GM12878 (cell line): Measurements from ENCODE around the gene PHACTR3.
"Not testable (repeated sequence)": the region's sequence is repeated elsewhere in the genome, so short reads cannot be mapped to it uniquely, and the experiment has no call there.

Experiments
- BHLHE40 ChIP-seq, 2 experiments: fragments of 450-650 bp in 1 of 2; IDR thresholded peaks; 2 replicates each; pipeline ENCODE4 v1.6.1; 2011 to 2017; ENCODE audit warnings: low read depth in 2 of 2, borderline replicate concordance in 1 of 2, improper control_type of control experiment in 1 of 2, low read length in 1 of 2, mild to moderate bottlenecking in 1 of 2
- CTCF ChIP-seq, 3 experiments: IDR thresholded peaks in 2 of 3; conservative IDR thresholded peaks in 1 of 3; 2 replicates each; pipeline ENCODE4 v1.5.1; 2011; ENCODE audit warnings: low read depth in 3 of 3, low read length in 3 of 3, mild to moderate bottlenecking in 3 of 3, control low read depth in 2 of 3, moderate library complexity in 2 of 3, inconsistent platforms in 1 of 3, mixed read lengths in 1 of 3; ENCODE audit not compliant: control insufficient read depth in 2 of 3, insufficient read depth in 1 of 3; ENCODE audit errors: extremely low read depth in 1 of 3
- CUX1 ChIP-seq: IDR thresholded peaks from 2 replicates; pipeline ENCODE4 v1.6.1; 2012; ENCODE audit warnings: improper control_type of control experiment, low read depth, low read length; ENCODE audit not compliant: insufficient replicate concordance
- ETV6 ChIP-seq, 2 experiments: fragments of 450-650 bp in 1 of 2; IDR thresholded peaks in 1 of 2; conservative IDR thresholded peaks in 1 of 2; 2 replicates each; pipeline ENCODE4 v1.6.1; 2014; ENCODE audit warnings: antibody characterized with exemption in 1 of 2, borderline replicate concordance in 1 of 2, low read depth in 1 of 2, mild to moderate bottlenecking in 1 of 2, moderate library complexity in 1 of 2
- EZH2 ChIP-seq: IDR thresholded peaks from 2 replicates; pipeline ENCODE4 v1.6.1; 2012; ENCODE audit warnings: low read depth, mild to moderate bottlenecking, control low read depth, inconsistent platforms, low read length, borderline replicate concordance; ENCODE audit not compliant: control insufficient read depth
- FOXM1 ChIP-seq: IDR thresholded peaks from 2 replicates; pipeline ENCODE4 v1.6.1; 2012; ENCODE audit warnings: low read depth, mild to moderate bottlenecking, inconsistent platforms, low read length, moderate library complexity
- NFYA ChIP-seq: IDR thresholded peaks from 2 replicates; pipeline ENCODE4 v1.6.1; 2011; ENCODE audit warnings: low read depth, mild to moderate bottlenecking, low read length, improper control_type of control experiment, borderline replicate concordance
- POLR2A ChIP-seq: IDR thresholded peaks from 2 replicates; pipeline ENCODE4 v1.6.1; 2011; ENCODE audit warnings: low read depth, mild to moderate bottlenecking, low read length
- SUZ12 ChIP-seq: fragments of 200-600 bp; sonication (generic); IDR thresholded peaks from one replicate; pipeline ENCODE4 v1.6.1; 2018; ENCODE audit warnings: antibody characterized with exemption, mild to moderate bottlenecking; ENCODE audit not compliant: unreplicated experiment
- YY1 ChIP-seq: IDR thresholded peaks from 2 replicates; pipeline ENCODE4 v1.6.1; 2011; ENCODE audit warnings: low read depth, mild to moderate bottlenecking, low read length

- not testable (repeated sequence) for TF ChIP-seq CTCF (IDR thresholded peaks at IDR 0.05 in 2 of 3, conservative IDR thresholded peaks at IDR 0.05 in 1 of 3; ENCODE audit: control insufficient read depth in 2 of 3, extremely low read depth in 1 of 3, insufficient read depth in 1 of 3, low read depth in 3 of 3, low read length in 3 of 3); BHLHE40 (IDR thresholded peaks at IDR 0.05; ENCODE audit: borderline replicate concordance in 1 of 2, low read depth in 2 of 2, low read length in 1 of 2); FOXM1; NFYA; POLR2A; ETV6 (conservative IDR thresholded peaks at IDR 0.05 in 1 of 2, IDR thresholded peaks at IDR 0.05 in 1 of 2; ENCODE audit: borderline replicate concordance in 1 of 2, low read depth in 1 of 2); CUX1; EZH2; YY1; SUZ12
Measured at GRCh38 chr20:59890035-59890434, 285.7 kb downstream of the PHACTR3 start.
